ENCODE data around the gene NFAM1.

The NFAM1 gene

DNA sequence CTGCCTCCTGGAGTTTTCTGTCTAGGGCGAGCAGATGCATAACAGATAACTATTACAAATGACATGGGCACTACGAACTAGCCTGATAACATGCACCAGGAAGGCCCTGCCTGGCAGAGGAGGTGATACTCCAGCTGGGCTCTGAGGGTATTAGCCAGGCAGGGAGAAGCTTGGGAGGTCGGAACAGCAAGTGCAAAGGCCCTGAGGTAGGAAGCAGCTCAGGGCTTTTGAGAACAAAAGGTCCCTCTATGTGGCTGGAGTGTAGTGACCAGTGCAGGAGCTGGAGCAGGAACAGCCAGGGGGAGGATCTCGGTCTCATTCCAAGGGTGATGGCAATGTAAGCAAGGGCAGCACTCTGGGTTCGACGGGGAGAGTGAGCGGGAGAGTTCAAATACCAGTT lies 100.1 kb downstream of the NFAM1 start:
- DNase-seq: no peak

- no peak for DNase-seq
Observed at GRCh38 chr22:42331014-42331413, 101.2 kb downstream of the NFAM1 start.

Measured in cortex of kidney (tissue), 1 donor.